ENCODE data around the gene DCAF15. TPM values are rescaled to one million over a fixed set of nuclear protein-coding genes. Genes with fewer than 3 reads are reported as not detected.

DCAF15 gene
- total RNA-seq, 1 donor = 13.4 TPM

DNA sequence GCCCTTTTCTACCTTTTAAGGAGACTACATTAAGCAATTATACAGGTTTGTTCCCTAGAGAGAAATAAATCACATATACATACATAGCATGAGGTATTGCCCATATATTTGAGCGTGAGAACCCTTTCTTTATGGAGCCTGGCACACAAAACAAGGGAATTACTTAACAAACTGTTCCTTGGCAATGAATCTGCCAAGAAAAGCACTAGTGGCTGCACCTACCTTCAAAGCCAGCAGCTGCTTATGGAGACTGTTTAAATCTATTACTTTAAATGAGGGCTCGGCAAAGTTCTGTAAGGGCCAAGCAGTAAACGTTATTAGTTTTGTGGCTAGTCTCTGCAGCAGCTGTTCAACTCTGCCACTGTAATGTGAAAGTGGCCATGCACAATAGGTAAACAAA is 46.8 kb downstream of the DCAF15 start:
- no peak overlapping the region for H3K4me3 ChIP-seq (ENCODE audit: low read depth, low read length)
- TF ChIP-seq, protein P1, sequence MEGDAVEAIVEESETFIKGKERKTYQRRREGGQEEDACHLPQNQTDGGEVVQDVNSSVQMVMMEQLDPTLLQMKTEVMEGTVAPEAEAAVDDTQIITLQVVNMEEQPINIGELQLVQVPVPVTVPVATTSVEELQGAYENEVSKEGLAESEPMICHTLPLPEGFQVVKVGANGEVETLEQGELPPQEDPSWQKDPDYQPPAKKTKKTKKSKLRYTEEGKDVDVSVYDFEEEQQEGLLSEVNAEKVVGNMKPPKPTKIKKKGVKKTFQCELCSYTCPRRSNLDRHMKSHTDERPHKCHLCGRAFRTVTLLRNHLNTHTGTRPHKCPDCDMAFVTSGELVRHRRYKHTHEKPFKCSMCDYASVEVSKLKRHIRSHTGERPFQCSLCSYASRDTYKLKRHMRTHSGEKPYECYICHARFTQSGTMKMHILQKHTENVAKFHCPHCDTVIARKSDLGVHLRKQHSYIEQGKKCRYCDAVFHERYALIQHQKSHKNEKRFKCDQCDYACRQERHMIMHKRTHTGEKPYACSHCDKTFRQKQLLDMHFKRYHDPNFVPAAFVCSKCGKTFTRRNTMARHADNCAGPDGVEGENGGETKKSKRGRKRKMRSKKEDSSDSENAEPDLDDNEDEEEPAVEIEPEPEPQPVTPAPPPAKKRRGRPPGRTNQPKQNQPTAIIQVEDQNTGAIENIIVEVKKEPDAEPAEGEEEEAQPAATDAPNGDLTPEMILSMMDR (IDR thresholded peaks at IDR 0.05; ENCODE audit: insufficient read depth, low read depth, low read length) = no peak
- DNase-seq (ENCODE audit: low read depth) = no peak

GRCh38 chr19:14000691-14001375 is 48.5 kb downstream of the DCAF15 start:
- DNase-seq (ENCODE audit: low read depth) = no peak
- TF ChIP-seq, protein P1 (IDR thresholded peaks at IDR 0.05; ENCODE audit: insufficient read depth, low read depth, low read length) = no peak
- no peak overlapping the region for H3K4me3 ChIP-seq (ENCODE audit: low read depth, low read length)

DNA sequence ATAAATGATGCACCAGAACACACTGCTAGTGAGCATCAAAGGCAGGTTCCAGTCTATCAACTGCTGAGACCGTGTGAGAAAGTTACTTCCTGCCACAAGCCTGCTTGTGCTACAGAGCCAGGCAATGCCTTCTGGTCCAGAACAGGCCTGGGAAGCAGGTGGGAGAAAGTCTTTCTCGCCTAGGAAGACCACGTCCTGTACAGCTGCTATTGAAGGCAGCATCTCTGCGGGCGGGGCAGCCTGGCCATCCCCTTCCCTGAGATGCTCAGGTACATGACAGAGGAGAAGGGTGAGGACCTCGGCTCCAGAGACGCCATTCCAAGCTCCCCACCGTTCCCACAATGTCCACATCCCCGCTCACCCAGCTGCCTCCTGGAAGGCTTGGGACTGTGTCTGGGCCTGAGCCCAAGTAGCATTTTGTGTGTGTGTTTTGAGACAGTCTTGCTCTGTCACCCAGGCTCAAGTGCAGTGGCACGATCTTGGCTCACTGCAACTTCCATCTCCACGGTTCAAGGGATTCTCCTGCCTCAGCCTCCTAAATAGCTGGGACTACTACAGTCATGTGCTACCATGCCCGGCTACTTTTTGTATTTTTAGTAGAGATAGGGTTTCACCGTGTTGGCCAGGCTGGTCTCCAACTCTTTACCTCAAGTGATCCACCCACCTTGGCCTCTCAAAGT is 50.4 kb downstream of the DCAF15 start:
- TF ChIP-seq, protein P1 (IDR thresholded peaks at IDR 0.05; ENCODE audit: insufficient read depth, low read depth, low read length) = no peak
- no peak for DNase-seq (ENCODE audit: low read depth)
- no peak overlapping the region for H3K4me3 ChIP-seq (ENCODE audit: low read depth, low read length)

GRCh38 chr19:14003251-14004055 is 51.1 kb downstream of the DCAF15 start:
- no peak overlapping the region for H3K4me3 ChIP-seq (ENCODE audit: low read depth, low read length)
- no peak for DNase-seq (ENCODE audit: low read depth)
- TF ChIP-seq, protein P1 (IDR thresholded peaks at IDR 0.05; ENCODE audit: insufficient read depth, low read depth, low read length) = no peak

DNA sequence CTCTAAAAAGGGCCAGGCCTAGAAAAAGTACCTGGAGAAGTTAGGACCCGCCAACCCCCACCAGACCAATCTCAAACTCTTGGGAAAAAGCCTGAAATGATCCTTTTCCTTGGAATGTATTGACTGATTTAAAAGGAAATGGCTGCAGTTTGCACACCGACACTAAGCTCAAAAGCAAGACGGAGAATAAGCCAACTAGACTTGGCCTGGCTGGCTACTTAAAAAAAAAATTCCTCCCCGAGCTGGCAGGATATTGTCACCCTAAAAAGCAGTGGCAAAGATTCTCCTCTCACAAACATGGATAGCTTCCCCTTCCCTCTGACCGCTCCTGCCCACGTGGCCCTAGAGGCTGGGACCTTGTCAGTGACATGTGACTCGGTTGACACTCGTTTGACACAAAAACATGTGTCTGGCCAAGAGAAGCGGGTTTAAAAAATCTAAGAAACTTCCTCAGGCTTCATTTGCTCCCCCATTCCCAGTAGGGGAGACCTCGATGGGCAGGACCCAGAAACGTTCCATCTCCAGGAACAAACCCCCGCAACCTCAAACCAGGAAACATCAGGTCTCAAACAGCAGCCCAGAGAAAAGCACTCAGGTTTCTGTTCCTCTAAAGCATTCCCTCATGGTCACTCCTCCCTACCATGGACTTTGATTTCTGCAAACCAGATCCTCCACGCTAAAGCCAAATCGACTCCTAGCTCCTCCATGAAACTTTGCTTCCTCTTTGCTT is 52.5 kb downstream of the DCAF15 start:
- TF ChIP-seq, protein P1 (IDR thresholded peaks at IDR 0.05; ENCODE audit: insufficient read depth, low read depth, low read length) = no peak
- DNase-seq (ENCODE audit: low read depth) = peak; percentile 21
- peak overlapping the region; percentile 77 for H3K4me3 ChIP-seq (ENCODE audit: low read depth, low read length)

GRCh38 chr19:14005349-14006084 is 53.2 kb downstream of the DCAF15 start:
- DNase-seq (ENCODE audit: low read depth) = peak; percentile 90

More at GRCh38 chr19:14005349-14006084, 53.2 kb downstream of the DCAF15 start:
- TF ChIP-seq, protein P1 (IDR thresholded peaks at IDR 0.05; ENCODE audit: insufficient read depth, low read depth, low read length) = no peak
- H3K4me3 ChIP-seq (ENCODE audit: low read depth, low read length) = peak overlapping the region; percentile 77

Measured in fibroblast of villous mesenchyme (primary cell).